Smooth muscle cell (in vitro differentiated cells): Measurements from ENCODE around the gene NUDT3. TPM values are rescaled to one million over a fixed set of nuclear protein-coding genes. Genes with fewer than 3 reads are reported as not detected.

Experiments
- DNase-seq: peaks from one replicate; lab custom pipeline; 2025; ENCODE audit not compliant: unreplicated experiment; lab: John Stamatoyannopoulos, UW
- H2AFZ ChIP-seq: fragments of 200-600 bp; sonication (generic); 2 replicates; pipeline ENCODE4 v1.6.0; 2016; ENCODE audit warnings: antibody characterized with exemption, low read depth, mild to moderate bottlenecking
- H3F3A ChIP-seq: fragments of 200-600 bp; sonication (generic); 2 replicates; pipeline ENCODE4 v1.6.0; 2017; ENCODE audit warnings: antibody characterized with exemption, low read depth
- H3K27ac ChIP-seq: fragments of 200-600 bp; sonication (generic); 2 replicates; pipeline ENCODE4 v1.5.1; 2016; ENCODE audit warnings: low read depth, mild to moderate bottlenecking
- H3K27me3 ChIP-seq: fragments of 200-600 bp; sonication (generic); 2 replicates; pipeline ENCODE4 v1.6.1; 2016; ENCODE audit warnings: low read depth, mild to moderate bottlenecking
- H3K36me3 ChIP-seq: fragments of 200-600 bp; sonication (generic); 2 replicates; pipeline ENCODE4 v1.5.1; 2016; ENCODE audit warnings: low read depth
- H3K4me1 ChIP-seq: fragments of 200-600 bp; sonication (generic); 2 replicates; pipeline ENCODE4 v1.5.1; 2016; ENCODE audit warnings: low read depth
- H3K4me2 ChIP-seq: fragments of 200-600 bp; sonication (generic); 2 replicates; pipeline ENCODE4 v1.6.0; 2016; ENCODE audit warnings: mild to moderate bottlenecking
- H3K4me3 ChIP-seq: fragments of 200-600 bp; sonication (generic); 2 replicates; pipeline ENCODE4 v1.5.1; 2016; ENCODE audit warnings: mild to moderate bottlenecking
- H3K79me2 ChIP-seq: fragments of 200-600 bp; sonication (generic); 2 replicates; pipeline ENCODE4 v1.6.0; 2016; ENCODE audit warnings: low read depth, mild to moderate bottlenecking
- H3K9ac ChIP-seq: fragments of 200-600 bp; sonication (generic); 2 replicates; pipeline ENCODE4 v1.6.0; 2016; ENCODE audit warnings: low read depth
- H3K9me3 ChIP-seq: fragments of 200-600 bp; sonication (generic); replicated peaks from 2 replicates; pipeline ENCODE4 v1.5.1; 2016; ENCODE audit warnings: low read depth
- H4K20me1 ChIP-seq: fragments of 200-600 bp; sonication (generic); 2 replicates; pipeline ENCODE4 v1.6.0; 2016; ENCODE audit warnings: low read depth
- CTCF ChIP-seq: fragments of 200-600 bp; sonication (generic); IDR thresholded peaks from 2 replicates; pipeline ENCODE4 v1.5.1; 2017; ENCODE audit warnings: borderline replicate concordance, mild to moderate bottlenecking, antibody characterized with exemption; ENCODE audit not compliant: insufficient read depth, poor library complexity, severe bottlenecking
- WGBS: methylation state at CpG from one replicate; pipeline ENCODE4 v1.1.7; 2016; ENCODE audit warnings: low lambda C conversion rate; 5-methylcytosine and 5-hydroxymethylcytosine counted together
- polyA plus RNA-seq: library from polyadenylated mRNA; unstranded; fragments of >200 nt; fragmentation: Nextera tagmentation; extraction: Ambion mirVana; gene quantifications from 2 replicates; pipeline ENCODE4 v1.2.1, GENCODE V29; 2016
- total RNA-seq: library from RNA; depleted of rRNA; stranded (reverse); fragments of >200 nt; gene quantifications from 2 replicates; pipeline ENCODE4 v1.2.3, GENCODE V29; 2014

NUDT3 gene
- total and polyA plus RNA-seq, 2 experiments from 2014 or later, result 7.5 to 12.9 TPM

- H3K27me3 ChIP-seq, result no peaks in the 10 kb centered on the region
- DNase-seq, result peak; percentile 68
- H3K4me1 ChIP-seq, result peaks cover 11% of the 10 kb centered on the region
- no peaks in the 10 kb centered on the region for H3K9me3 ChIP-seq
- TF ChIP-seq CTCF, result no peak
- H3K4me3 ChIP-seq, result peak overlapping the region; percentile 98
- peak overlapping the region; percentile 94 for H2AFZ ChIP-seq
- peaks cover 38% of the 10 kb centered on the region for H4K20me1 ChIP-seq
- H3K4me2 ChIP-seq, result peak overlapping the region; percentile 88
- H3K9ac ChIP-seq, result peak overlapping the region; percentile 90
- 1% methylated on average over 38 of the region's 78 CpGs for WGBS
- peaks cover 49% of the 10 kb centered on the region for H3K79me2 ChIP-seq
- H3K27ac ChIP-seq, result peak overlapping the region; percentile 83
- H3F3A ChIP-seq, result peaks cover 10% of the 10 kb centered on the region
- no peaks in the 10 kb centered on the region for H3K36me3 ChIP-seq
These were observed 528 bp downstream of the NUDT3 start for GRCh38 chr6:34391786-34392496.

GRCh38 chr6:34391473-34391785 is 1.0 kb downstream of the NUDT3 start:
- Histone ChIP-seq H3K27ac (peak overlapping the region; percentile 83), H2AFZ (peak overlapping the region; percentile 94), H3K36me3 (no peaks in the 10 kb centered on the region), H3K9me3 (no peaks in the 10 kb centered on the region), H3K79me2 (peaks cover 51% of the 10 kb centered on the region), H4K20me1 (peaks cover 41% of the 10 kb centered on the region), H3K9ac (peak overlapping the region; percentile 90), H3K27me3 (no peaks in the 10 kb centered on the region), H3K4me3 (peak overlapping the region; percentile 98), H3K4me1 (peaks cover 14% of the 10 kb centered on the region), H3K4me2 (peak overlapping the region; percentile 88), H3F3A (peaks cover 10% of the 10 kb centered on the region)
- TF ChIP-seq CTCF, result no peak
- 4% methylated on average over 5 of the region's 5 CpGs for WGBS
- no peak for DNase-seq

DNA sequence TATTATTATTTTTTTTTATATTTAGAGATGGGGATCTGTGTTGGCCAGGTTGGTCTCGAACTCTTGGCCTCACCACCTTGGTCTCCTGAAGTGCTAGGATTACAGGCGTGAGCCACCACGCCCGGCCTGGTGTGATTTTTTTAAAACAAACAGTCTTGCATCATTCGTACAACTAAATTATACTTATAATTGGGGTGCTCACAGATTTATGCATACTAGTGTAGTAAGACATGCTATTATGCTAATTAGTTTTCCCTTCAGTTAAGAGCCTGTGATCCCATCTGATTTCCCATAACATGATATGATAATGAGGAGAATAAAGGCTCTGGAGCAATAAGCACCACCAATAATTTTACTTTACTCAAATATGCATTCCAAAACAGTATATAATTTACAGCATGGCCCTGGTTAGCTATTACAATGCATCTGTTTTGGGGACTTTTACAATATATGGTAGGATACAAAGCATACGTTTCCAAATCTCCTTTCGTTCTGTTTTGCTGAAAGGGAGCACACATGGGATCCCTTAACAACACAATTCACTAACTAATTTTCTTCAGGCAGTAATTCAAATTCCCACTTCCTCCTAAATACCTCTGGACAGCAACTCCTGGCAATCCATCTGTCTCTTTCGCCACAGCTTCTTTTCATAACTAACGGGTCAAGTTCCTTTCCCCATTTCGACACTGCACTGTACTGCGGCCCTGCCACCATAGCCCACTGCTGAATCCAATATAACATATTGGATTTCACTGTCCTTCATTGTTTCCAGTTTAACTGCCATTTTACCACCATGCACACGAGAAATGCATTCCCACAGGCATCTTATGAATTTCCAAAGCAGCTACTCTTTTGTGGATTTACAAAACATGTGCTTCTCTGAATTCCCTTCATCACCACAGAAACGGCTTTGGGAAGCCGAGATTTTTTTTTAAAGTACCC is 1.7 kb downstream of the NUDT3 start:
- peaks cover 21% of the 10 kb centered on the region for H3K4me1 ChIP-seq
- 41% methylated on average over 14 of the region's 14 CpGs for WGBS
- TF ChIP-seq CTCF, result no peak
- peaks cover 48% of the 10 kb centered on the region for H4K20me1 ChIP-seq
- peaks cover 10% of the 10 kb centered on the region for H3F3A ChIP-seq
- H3K79me2 ChIP-seq, result peaks cover 51% of the 10 kb centered on the region
- H3K4me2 ChIP-seq, result peak overlapping the region; percentile 88
- no peaks in the 10 kb centered on the region for H3K9me3 ChIP-seq
- H3K4me3 ChIP-seq, result peak overlapping the region; percentile 98
- H3K9ac ChIP-seq, result no peak overlapping the region
- H3K36me3 ChIP-seq, result no peaks in the 10 kb centered on the region
- no peak for DNase-seq
- peak overlapping the region; percentile 83 for H3K27ac ChIP-seq
- H2AFZ ChIP-seq, result no peak overlapping the region
- no peaks in the 10 kb centered on the region for H3K27me3 ChIP-seq
